SH-SY5Y (cell line): ENCODE results near the gene TTBK2.

Experiments
- GATA2 ChIP-seq: IDR thresholded peaks from 2 replicates; pipeline ENCODE4 v1.6.1; 2011; ENCODE audit warnings: mild to moderate bottlenecking, low read depth, low read length
- GATA3 ChIP-seq: IDR thresholded peaks from 2 replicates; pipeline ENCODE4 v1.6.1; 2011; ENCODE audit warnings: low read depth, mild to moderate bottlenecking, low read length, moderate library complexity

The TTBK2 gene

GRCh38 chr15:42919308-42919707 lies 1.3 kb downstream of the TTBK2 start:
- no peak for TF ChIP-seq GATA2
- no peak for TF ChIP-seq GATA3

DNA sequence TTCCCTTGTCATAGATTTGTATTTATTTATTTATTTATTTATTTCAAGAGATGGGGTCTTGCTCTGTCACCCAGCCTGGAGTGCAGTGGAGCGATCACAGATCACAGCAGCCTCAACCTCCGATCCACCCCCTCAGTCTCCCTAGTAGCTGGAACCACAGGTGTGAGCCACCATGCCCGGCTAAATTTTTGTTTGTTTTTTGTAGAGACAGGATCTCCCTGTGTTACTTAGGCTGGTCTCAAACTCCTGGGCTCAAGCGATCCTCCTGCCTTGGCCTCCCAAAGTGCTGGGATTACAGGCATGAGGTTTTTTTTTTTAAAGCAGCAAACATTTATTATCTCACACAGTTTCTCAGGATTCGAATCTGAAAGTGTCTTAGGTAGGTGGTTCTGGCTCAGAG lies 2.5 kb downstream of the TTBK2 start:
- no peak for TF ChIP-seq GATA2
- TF ChIP-seq GATA3 = no peak

DNA sequence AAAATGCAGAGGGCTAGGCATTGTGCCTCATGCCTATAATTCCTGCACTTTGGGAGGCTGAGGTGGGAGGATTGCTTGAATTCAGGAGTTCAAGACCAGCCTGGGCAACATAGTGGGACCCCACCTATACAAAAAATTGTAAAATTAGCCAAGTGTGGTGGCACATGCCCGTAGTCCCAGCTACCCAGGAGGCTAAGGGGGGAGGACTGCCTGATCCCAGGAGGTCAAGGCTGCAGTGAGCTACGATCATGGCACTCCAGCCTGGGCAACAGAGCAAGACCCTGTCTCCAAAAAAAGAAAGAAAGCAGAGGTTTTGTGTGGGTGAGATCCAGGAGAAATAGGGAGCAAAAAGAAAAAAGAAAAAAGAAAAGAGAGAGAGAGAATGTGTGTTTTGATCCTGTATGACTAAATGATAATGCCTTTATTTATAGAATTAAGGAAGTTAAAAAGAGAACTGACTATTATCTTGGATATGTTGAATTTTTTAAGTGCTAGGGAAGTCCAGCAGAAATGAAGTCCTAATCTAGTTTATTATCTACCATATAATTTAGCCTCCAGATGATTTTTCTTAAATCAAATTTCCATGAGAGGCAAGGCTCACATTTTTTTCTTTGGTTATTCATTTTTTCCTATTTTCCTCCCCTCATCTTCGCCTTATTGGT lies 4.8 kb downstream of the TTBK2 start:
- TF ChIP-seq GATA2 (no peak), GATA3 (no peak)

- TF ChIP-seq GATA2 (no peak), GATA3 (no peak)
Measured at GRCh38 chr15:42914728-42915497, 5.7 kb downstream of the TTBK2 start.

- TF ChIP-seq GATA2 = no peak
- no peak for TF ChIP-seq GATA3
Measured at GRCh38 chr15:42911058-42911592, 9.5 kb downstream of the TTBK2 start.

DNA sequence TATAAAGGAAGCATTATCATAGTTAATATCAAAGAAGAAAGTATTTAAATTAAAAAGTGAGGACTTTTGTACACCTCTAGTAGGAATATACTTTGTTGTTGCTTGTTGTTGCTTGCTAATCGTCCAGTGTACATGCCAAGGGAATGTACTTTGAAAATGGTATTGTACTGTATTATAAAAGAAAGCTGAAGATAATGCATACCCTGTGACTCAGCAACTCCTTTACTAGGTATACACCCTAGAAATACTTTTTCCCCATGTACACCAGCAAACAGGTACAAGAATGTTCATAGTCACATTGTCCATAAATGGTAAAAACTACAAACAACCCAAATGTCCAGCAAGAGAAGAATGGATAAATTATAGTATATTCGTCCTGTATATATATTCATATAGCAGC lies 12.0 kb downstream of the TTBK2 start:
- TF ChIP-seq GATA2 (no peak), GATA3 (no peak)

- no peak for TF ChIP-seq GATA2
- no peak for TF ChIP-seq GATA3
Measured at GRCh38 chr15:42903388-42904324, 16.9 kb downstream of the TTBK2 start.

- TF ChIP-seq GATA3 = no peak
- TF ChIP-seq GATA2 = no peak
Measured at GRCh38 chr15:42891569-42891968, 29.0 kb downstream of the TTBK2 start.

DNA sequence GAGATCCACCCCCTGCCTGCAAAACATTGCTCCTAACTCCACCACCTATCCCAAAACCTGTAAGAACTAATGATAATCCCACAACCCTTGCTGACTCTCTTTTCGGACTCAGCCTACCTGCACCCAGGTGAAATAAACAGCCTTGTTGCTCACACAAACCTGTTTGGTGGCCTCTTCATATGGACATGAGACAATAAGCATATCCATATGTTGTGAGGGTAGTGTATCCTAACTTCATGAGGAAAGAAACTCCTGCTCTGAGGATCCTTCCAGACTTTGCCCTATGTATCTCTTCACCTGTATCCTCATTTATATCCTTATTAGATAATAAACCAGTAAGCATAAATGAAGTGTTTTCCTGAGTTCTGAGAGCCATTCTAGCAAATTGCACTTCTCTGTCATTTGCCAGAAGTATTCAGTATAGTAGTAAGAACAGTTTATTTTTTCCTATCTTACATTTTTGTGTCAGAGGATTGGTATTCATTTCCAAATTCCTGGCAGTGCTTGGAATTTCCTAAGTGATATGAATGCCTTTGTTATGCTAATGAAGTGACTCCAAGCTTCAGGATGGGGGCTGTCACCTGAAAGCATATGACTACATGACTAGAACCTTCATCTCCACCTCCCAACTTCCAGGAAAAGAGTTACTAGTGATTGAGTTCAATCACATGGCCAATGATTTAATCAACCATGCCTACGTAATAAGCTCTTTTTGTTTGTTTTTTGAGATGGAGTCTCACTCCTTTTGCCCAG lies 30.2 kb downstream of the TTBK2 start:
- TF ChIP-seq GATA2 = no peak
- TF ChIP-seq GATA3 = no peak

DNA sequence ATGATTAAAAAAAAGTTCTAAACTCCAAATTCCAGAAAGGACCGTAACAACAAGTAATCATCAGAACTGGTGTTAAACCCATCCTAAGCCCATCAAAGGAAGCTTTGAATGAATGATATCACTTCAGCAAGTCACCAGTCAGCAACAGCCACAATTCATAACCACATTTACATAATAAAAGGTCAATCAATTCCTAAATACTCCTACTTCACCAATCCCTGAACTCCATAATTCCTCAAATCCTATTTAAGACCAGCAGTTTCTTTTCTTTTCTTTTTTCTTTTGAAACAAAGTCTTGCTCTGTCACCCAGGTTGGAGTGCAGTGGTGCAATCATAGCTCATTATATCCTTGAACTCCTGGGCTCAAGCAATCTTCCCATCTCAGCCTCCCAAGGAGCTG lies 40.5 kb downstream of the TTBK2 start:
- TF ChIP-seq GATA2 (no peak), GATA3 (no peak)

DNA sequence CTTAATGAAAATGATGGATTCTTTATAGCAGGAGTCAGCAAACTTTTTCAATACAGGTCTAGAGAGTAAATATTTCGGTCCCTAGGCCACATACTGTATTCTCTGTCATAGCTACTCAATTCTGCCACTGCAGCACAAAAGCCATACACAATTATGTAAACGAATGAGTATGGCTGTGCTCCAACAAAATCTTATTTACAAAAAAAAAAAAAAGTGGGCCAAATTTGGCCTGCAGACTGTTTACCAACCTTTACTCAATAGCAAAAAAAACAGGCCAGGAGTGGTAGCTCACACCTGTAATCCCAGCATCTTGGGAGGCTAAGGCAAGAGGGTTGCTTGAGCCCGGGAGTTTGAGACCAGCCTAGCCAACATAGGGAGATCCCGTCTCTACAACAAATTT lies 41.1 kb downstream of the TTBK2 start:
- TF ChIP-seq GATA3 (no peak), GATA2 (no peak)

DNA sequence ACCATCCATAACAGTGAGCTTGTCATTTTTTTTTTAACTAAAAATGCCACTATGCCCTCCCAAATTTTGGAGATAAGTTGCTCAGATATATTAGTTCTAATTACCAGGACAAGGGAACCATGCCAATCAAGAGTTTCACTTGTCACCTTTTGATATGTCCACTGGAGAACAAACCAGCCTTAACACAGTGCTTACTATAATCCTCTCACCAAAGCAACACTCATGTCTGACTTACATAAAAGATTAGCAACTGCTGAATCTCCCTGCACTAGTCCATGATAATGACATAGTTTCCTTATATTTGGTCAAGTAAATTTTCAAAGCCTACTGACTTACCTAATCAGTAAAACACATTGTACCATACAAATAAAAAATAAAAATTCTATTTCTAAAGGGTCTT lies 44.4 kb downstream of the TTBK2 start:
- TF ChIP-seq GATA3 (no peak), GATA2 (no peak)

- TF ChIP-seq GATA3 = no peak
- TF ChIP-seq GATA2 = no peak
Measured at GRCh38 chr15:42868683-42869082, 51.9 kb downstream of the TTBK2 start.
